ENCODE measurements around the gene TFDP1.
"Not testable (repeated sequence)": the region's sequence is repeated elsewhere in the genome, so short reads cannot be mapped to it uniquely, and the experiment has no call there.

- TF ChIP-seq POLR2A, CTCF (IDR thresholded peaks at IDR 0.05): not testable (repeated sequence)
Observed at GRCh38 chr13:113621986-113622550, 37.5 kb downstream of the TFDP1 start.

Data from right lobe of liver (tissue), 4 donors.